GM21390 (cell line): ENCODE results near the gene CMTM7.
A peak's percentile ranks its signal among the peaks of the same experiment; 100 is the strongest.

Experiments used
- ATAC-seq: cut with Tn5 transposase; IDR thresholded peaks from one replicate; pipeline ENCODE4 v1.9.1; 2021; ENCODE audit not compliant: unreplicated experiment

The CMTM7 gene

DNA sequence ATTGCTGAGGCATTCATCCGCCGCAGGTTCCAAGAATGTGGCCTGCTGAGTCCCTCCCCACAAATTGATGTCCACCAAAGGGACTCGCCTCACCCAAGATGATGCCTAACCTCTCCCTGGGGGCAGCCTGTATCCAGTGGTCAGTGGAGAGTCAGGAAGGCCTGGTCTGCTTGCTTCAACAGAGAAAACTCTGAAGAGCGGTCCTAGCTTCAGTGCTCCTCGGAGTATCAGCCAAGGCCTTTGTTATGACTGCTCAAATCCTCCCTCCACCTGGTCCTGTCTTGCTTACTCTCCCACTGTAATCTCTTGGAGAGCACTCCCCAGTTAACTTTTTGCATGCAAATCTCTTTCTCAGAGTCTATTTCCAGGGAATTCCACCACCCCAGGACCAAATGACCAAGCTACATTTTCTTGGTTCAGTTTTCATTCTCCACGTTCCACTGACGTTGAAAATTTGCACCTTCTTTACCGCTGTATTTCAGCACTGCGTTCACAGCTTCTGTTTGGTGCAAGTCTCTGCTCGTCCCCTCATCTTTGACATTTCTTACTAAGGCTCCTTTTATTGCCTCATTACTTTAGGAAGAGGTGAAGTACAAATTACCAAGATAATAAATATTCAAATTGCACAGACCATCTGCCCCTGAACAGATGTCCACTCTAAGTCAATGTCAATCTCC lies 22.3 kb downstream of the CMTM7 start:
- ATAC-seq, result no peak

- ATAC-seq, result peak; percentile 93
These were observed 23.0 kb downstream of the CMTM7 start for GRCh38 chr3:32414522-32415202.

GRCh38 chr3:32419742-32420125 lies 28.1 kb downstream of the CMTM7 start:
- no peak for ATAC-seq

DNA sequence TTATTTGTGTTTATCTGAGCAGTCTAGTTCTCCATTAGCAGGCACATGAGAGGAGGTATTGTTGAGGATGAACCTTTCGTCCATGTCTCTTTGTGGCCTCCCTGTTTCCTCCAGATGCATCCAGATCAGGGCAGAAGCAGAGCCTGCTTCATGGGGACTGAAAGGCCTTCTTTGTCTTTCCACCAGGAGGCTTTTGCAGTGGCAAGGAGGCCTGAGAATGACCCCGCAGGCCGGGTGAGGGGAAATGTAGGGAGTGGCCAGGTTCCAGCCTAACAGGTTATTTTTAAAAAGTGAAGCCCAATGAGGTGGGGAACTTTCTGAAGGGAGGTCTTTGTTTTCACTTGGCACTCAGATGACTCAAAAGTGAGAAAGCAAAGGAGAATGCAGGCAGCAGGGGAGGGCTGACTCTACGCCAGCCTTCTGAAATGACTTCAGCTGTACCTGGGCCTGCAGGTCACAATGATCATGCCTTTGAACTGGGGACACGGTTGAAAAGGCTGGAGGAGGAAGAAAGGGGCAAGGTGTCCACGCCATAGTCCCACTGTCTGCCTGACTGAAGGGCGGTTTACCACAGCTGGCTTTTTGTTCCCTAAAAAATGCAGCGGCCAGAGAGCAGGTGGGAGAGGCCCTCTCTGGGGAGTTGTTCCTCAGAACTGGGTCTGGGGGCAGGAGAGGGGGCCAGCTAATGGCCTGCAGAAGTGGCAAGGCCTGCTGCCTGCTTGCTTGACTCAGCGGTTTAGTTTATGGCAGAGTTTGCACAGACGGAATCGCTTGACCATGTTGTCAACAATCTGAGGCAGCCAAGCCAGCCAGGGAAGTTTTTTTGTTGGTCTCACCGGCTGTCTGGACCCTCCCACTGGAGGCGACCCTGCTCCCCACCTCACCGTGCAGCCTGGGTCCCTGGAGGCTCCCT lies 28.7 kb downstream of the CMTM7 start:
- ATAC-seq, result peak; percentile 81

- ATAC-seq, result no peak
These were observed 29.5 kb downstream of the CMTM7 start for GRCh38 chr3:32421185-32421584.

DNA sequence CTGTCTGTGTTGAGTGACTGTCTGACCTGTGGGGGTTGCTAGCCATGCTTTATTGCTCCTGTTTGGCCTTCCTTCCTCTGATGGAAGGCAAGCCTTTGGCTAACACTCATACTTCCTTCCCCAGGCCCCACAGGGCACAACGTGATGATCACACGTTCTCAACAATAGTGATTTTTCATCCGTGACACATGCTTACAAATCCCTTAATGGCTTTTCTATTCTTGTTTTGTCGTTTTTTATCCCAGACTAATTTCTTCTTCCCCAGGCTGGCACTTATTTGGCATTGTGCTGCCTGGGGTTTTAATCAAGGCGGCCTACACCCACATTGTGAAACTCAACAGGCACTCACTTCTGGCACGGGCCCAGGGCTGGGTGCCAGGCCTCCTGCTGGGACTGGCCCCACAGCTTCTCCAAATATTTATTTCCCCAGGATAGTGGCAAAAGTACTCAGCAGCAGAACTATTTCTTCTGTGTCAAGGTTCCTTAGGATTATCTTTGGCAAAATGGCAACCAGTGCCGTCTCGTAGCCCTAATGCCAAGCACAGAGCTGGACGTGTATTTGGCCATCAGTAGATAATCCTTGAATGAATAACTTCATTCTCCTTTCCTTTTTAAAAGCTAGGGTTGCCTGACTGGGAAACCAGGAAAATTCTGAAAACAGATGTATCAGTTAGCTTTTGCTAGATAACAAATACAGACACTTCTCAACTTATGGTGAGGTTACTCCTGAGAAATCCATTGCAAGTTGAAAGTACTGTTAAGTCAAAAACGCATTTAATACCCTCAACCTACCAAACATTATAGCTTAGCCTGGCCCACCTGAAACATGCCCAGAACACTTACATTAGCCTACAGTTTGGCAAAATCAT lies 30.6 kb downstream of the CMTM7 start:
- ATAC-seq, result no peak

DNA sequence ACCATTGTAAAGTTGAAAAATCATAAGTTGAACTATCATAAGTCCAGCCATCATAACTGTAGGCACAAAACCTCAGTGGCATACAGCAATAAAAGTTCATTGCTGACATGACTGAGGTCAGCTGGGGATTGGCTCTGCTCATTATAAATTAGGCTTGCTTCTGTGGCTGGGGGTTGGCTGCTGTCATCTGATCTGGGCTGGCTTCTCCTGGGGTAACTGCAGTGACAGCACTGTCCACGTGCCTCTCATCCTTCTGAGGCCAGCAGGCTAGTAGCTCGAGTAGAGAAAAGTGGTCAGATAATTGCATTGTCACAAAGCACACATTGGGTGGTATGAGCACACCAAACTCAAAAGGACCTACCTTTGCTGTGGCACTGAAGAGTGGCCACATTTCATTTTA lies 31.3 kb downstream of the CMTM7 start:
- ATAC-seq, result no peak

DNA sequence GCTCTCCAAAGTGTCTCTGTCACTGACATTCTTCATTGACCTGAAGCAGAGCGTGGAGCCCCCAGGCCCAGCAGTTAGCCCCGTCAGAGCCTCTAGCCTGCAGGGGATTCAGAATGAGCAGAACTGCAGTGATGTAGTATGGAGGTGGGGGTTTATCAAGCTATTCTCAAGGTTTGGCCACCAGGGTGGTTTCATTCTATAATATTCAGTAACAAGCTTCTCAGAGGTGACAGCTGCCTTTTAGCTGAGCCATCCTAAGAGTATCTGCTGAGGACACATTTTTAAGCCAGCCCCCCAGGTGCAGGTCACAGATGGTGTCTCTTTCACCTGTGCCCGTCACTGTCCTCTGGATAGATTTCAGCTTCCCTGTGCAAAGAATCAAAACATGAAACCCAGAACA lies 31.9 kb downstream of the CMTM7 start:
- ATAC-seq, result no peak

GRCh38 chr3:32423956-32424557 lies 32.4 kb downstream of the CMTM7 start:
- no peak for ATAC-seq

GRCh38 chr3:32424581-32425250 lies 33.1 kb downstream of the CMTM7 start:
- no peak for ATAC-seq

GRCh38 chr3:32428092-32429068 lies 36.7 kb downstream of the CMTM7 start:
- peak; percentile 72 for ATAC-seq

GRCh38 chr3:32430900-32431299 lies 39.2 kb downstream of the CMTM7 start:
- ATAC-seq, result no peak

DNA sequence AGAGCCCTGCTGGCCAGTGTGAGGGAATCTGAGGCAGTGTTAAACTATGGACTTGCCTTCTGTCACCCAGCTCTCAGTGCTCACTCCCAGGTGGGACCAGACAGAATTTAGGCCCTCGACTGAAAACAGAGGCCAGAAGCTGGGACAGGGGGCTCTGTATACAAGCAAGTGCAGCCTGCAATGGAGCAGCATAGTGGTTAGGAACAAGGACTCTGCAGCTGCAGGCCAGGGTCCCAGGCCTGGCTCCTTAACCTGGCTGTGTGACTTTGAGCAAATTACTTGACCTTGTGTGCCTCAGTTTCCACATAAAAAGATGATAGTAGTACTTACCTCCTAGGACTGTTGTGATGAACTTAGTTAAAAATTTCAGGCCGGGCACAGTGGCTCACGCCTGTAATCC lies 39.8 kb downstream of the CMTM7 start:
- ATAC-seq, result no peak

- ATAC-seq, result no peak
These were observed 40.5 kb downstream of the CMTM7 start for GRCh38 chr3:32432045-32432710.

GRCh38 chr3:32432711-32433530 lies 41.3 kb downstream of the CMTM7 start:
- peak; percentile 48 for ATAC-seq

DNA sequence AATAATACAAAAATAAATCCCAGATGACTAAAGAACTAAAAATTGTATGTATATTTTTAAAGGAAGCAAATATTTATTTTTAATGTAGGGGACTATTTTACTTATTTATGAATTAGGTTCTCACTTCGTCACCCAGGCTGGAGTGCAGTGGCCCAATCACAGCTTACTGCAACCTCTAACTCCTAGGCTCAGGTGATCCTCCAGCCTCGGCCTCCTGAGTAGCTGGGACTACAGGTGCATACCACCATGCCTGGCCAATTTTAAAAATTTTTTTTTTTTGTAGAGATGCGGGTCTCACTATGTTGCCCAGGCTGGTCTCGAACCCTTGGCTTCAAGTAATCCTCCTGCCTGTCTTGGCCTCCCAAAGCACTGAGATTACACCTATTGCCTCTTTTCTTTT lies 42.6 kb downstream of the CMTM7 start:
- ATAC-seq, result no peak
